Glutamatergic neuron (in vitro differentiated cells): ENCODE measurements around the gene SLC39A7. TPM values are rescaled to one million over a fixed set of nuclear protein-coding genes. Genes with fewer than 3 reads are reported as not detected.

Source experiments
- DNase-seq: peaks from one replicate; pipeline ENCODE4 v3.0.0; 2022
- H3K27ac Mint-ChIP-seq: one replicate; pipeline ENCODE4 v1.8.0; 2020; ENCODE audit warnings: mild to moderate bottlenecking, mixed read lengths, inconsistent platforms; ENCODE audit not compliant: unreplicated experiment
- H3K27me3 Mint-ChIP-seq: one replicate; pipeline ENCODE4 v1.8.0; 2020; ENCODE audit warnings: mild to moderate bottlenecking, moderate library complexity, mixed read lengths, inconsistent platforms; ENCODE audit not compliant: unreplicated experiment
- H3K36me3 Mint-ChIP-seq: one replicate; pipeline ENCODE4 v1.8.0; 2020; ENCODE audit warnings: mild to moderate bottlenecking, mixed read lengths, inconsistent platforms; ENCODE audit not compliant: unreplicated experiment
- H3K4me1 Mint-ChIP-seq: one replicate; pipeline ENCODE4 v1.8.0; 2020; ENCODE audit warnings: mild to moderate bottlenecking, low read depth, mixed read lengths, inconsistent platforms; ENCODE audit not compliant: unreplicated experiment
- H3K4me3 Mint-ChIP-seq: one replicate; pipeline ENCODE4 v1.8.0; 2020; ENCODE audit warnings: mild to moderate bottlenecking, mixed read lengths, inconsistent platforms; ENCODE audit not compliant: unreplicated experiment
- H3K9me3 Mint-ChIP-seq: one replicate; pipeline ENCODE4 v1.8.0; 2020; ENCODE audit warnings: mild to moderate bottlenecking, moderate library complexity, mixed read lengths, inconsistent platforms; ENCODE audit not compliant: unreplicated experiment
- CTCF ChIP-seq: fragments of 200-600 bp; sonication (generic); IDR thresholded peaks from one replicate; pipeline ENCODE4 v1.5.0; 2021; ENCODE audit not compliant: partially characterized antibody, unreplicated experiment
- long read RNA-seq: library from polyadenylated mRNA; unstranded; transcript quantifications from one replicate; pipeline ENCODE4 v2.0.0, GENCODE V29; 2020; ENCODE audit not compliant: unreplicated experiment
- total RNA-seq: library from RNA; stranded (reverse); fragmentation: NEBNext Ultra II Directional; extraction: Animal tissue kit (Norgen Biotek cat#: 25700); gene quantifications from one replicate; pipeline ENCODE4 v1.2.1, GENCODE V29; 2021; ENCODE audit not compliant: unreplicated experiment

SLC39A7 gene
- total RNA-seq: 92.8 TPM
- long read RNA-seq, partial matches to known transcripts: 1 of 3 reads
- long read RNA-seq, other reads (novel, unspliced or antisense): 2 of 3 reads

- no peaks in the 10 kb centered on the region for H3K36me3 Mint-ChIP-seq
- peaks cover 28% of the 10 kb centered on the region for H3K4me1 Mint-ChIP-seq
- peaks cover 14% of the 10 kb centered on the region for H3K27me3 Mint-ChIP-seq
- no peak for TF ChIP-seq CTCF
- peak within 1 kb of the TSS; percentile 95 for H3K27ac Mint-ChIP-seq
- peak; percentile 99 for DNase-seq
- H3K9me3 Mint-ChIP-seq: peaks cover 17% of the 10 kb centered on the region
- H3K4me3 Mint-ChIP-seq: peak within 1 kb of the TSS; percentile 99
Measured at GRCh38 chr6:33200219-33201146, at the start of gene SLC39A7, which contains the start of gene RXRB. TSS of gene SLC39A7 (plus strand) at chr6:33200867. CDS start at chr6:33201246, 379 bp downstream. TSS of gene RXRB (minus strand) at chr6:33200665. CDS start at chr6:33200476, 189 bp downstream.

- H3K4me1 Mint-ChIP-seq: no peaks in the 10 kb centered on the region
- no peak for DNase-seq
- H3K27ac Mint-ChIP-seq: no peak overlapping the region
- H3K4me3 Mint-ChIP-seq: no peak overlapping the region
- peaks cover 11% of the 10 kb centered on the region for H3K36me3 Mint-ChIP-seq
- TF ChIP-seq CTCF: no peak
- H3K9me3 Mint-ChIP-seq: peaks cover 4% of the 10 kb centered on the region
- peaks cover 1% of the 10 kb centered on the region for H3K27me3 Mint-ChIP-seq
Measured at GRCh38 chr6:33151050-33151449, 49.6 kb upstream of the SLC39A7 start.

GRCh38 chr6:33154349-33154748 lies 46.3 kb upstream of the SLC39A7 start:
- Mint-ChIP-seq H3K4me1 (no peaks in the 10 kb centered on the region), H3K9me3 (peaks cover 4% of the 10 kb centered on the region), H3K27me3 (peaks cover 1% of the 10 kb centered on the region), H3K36me3 (peaks cover 11% of the 10 kb centered on the region), H3K4me3 (no peak overlapping the region), H3K27ac (no peak overlapping the region)
- no peak for TF ChIP-seq CTCF
- DNase-seq: no peak

- TF ChIP-seq CTCF: no peak
- no peaks in the 10 kb centered on the region for H3K4me1 Mint-ChIP-seq
- H3K27me3 Mint-ChIP-seq: no peaks in the 10 kb centered on the region
- no peak overlapping the region for H3K4me3 Mint-ChIP-seq
- H3K36me3 Mint-ChIP-seq: peaks cover 11% of the 10 kb centered on the region
- H3K27ac Mint-ChIP-seq: no peak overlapping the region
- peaks cover 7% of the 10 kb centered on the region for H3K9me3 Mint-ChIP-seq
- no peak for DNase-seq
Measured at GRCh38 chr6:33156561-33156960, 44.1 kb upstream of the SLC39A7 start.

GRCh38 chr6:33156964-33157363 lies 43.7 kb upstream of the SLC39A7 start:
- no peak for DNase-seq
- Mint-ChIP-seq H3K9me3 (peaks cover 5% of the 10 kb centered on the region), H3K4me3 (no peak overlapping the region), H3K4me1 (no peaks in the 10 kb centered on the region), H3K27me3 (peaks cover 1% of the 10 kb centered on the region), H3K36me3 (peaks cover 7% of the 10 kb centered on the region), H3K27ac (no peak overlapping the region)
- no peak for TF ChIP-seq CTCF
